Stimulated activated CD4-positive, alpha-beta T cell treated with anti-CD3 and anti-CD28 coated beads, Interleukin-15, amount 100 ng/mL, for 1 hour (primary cell): ENCODE measurements around the gene TBL3.
"Not testable (repeated sequence)": the region's sequence is repeated elsewhere in the genome, so short reads cannot be mapped to it uniquely, and the experiment has no call there.

Experiments
- DNase-seq, 2 donors: peaks; one replicate each; pipeline ENCODE4 v3.0.0-alpha.2; 2020; ENCODE audit warnings: low read depth in 1 of 2, low spot score in 1 of 2

Gene TBL3

GRCh38 chr16:1942810-1943726 is 28.8 kb upstream of the TBL3 start, which contains the start of gene MSRB1:
MSRB1 (minus strand) TSS chr16:1943199; CDS start chr16:1943156, 43 bp downstream.
- peak; percentile 98 for DNase-seq

- no peak for DNase-seq
Observed at GRCh38 chr16:1944612-1945199, 27.1 kb upstream of the TBL3 start.

DNA sequence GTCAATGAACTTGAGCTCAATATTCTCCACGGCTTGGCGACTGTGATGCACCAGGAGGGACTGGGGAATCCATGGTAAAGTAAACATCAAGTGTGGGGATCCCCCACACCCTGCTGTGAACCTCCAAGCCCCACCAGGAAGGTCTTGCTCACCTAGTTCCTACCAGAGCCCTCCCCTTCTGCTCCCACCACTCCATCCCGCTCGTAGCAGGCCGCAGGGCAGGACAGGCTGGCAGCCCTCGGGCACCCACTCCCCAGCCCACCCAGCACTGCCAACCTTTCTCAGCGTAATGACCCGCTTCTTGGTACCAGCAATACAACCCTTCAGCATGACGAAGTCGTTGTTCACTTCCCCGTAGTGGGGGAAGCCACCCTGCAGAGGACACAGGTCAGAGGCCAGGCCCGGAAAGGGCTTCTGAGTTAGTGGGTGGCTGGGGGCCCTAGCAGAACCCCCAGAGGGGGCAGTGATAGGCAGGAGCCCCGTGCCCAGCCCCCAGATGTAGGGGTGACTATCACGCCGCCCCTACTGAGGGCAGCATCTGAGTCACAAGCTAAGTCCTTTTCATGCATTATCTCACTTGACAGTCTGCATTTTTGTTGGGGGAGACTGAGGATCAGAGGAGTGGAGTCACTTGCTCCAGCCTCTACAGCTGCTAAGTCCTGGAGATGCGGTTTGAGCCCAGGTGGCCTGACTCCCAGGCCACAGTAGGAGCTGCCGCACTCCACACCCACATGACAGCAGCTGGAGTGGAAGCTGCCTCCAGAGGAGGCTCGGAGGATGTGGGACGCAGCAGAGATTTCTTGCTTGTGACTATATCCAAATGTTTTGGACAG is 26.1 kb upstream of the TBL3 start:
- no peak for DNase-seq

DNA sequence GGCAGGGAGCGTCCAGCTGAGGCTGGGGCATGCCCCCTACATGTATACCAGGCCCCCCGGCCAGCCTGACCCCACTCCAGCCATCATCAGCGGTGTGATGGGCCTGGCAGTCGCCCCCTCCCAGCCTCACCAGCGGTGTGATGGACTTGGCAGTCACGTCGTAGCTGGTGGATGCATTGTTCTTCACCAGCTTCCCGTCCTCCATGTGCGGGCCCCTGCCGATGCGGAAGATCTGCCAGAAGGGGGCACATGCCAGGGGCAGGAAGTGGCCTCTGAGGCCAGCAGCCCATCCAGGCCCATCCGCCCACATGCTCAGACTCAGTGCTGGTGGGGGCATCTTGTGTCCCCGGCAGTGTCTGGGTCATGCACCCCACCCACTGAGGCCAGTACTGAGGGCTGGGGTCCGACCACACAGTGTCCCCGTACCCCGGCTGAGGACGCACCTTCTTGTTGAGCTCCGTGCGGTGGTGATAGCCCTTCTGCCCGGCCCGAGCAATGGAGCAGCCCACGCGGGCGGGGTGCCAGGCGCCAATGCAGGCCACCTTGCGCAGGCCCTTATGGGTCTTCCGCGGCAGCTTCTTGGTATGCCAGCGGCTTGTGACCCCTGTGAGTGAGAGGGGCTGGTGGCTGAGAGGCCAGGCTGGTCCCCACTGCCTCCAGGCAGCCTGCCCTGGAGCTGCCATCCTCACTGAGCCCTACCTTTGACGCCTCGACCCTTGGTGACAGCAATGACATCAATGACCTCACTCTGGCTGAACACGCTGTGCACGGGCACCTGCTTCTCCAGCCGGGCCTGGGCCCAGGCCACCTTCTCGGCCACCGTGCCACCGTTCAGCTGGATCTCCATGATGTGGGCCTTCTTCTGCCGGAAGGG is 25.1 kb upstream of the TBL3 start:
- DNase-seq, result no peak

DNA sequence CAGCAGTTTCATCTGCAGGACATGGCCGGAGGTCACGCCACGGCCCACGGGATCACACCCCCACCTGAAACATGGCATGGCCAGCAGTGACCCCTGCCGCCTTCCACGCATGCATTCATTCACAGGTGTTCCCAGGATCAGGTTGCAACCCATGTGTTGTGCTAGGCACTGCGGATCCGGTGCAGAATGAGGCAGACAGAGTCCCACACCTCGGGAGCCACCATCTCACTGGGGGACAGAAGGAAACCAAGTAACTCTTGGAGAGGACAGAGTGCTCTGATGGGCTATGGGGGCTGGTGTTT is 24.5 kb upstream of the TBL3 start:
- DNase-seq, result no peak

GRCh38 chr16:1949507-1949906 is 22.3 kb upstream of the TBL3 start:
- DNase-seq, result no peak

GRCh38 chr16:1950047-1950446 is 21.8 kb upstream of the TBL3 start:
- no peak for DNase-seq

DNA sequence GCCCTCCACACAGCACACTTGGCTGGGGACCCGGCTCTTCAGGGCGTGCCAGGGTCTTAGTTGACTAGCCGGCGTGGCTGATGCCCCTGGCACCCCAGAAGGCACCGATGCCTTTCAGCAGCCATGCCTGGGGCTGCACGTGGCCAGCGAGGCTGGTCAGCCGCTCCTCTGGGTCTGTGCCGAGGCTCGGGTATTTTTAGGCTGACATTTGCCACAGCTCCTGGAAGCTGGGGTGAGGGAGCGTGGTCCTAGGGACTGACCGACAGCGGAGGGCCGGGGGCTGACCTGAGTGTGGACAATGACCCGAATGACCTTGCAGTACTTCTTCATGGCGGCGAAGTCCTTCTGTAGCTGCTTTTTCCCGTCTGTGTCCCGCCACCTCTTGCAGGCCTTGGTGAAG is 21.3 kb upstream of the TBL3 start:
- no peak for DNase-seq

GRCh38 chr16:1953734-1954133 is 18.1 kb upstream of the TBL3 start:
- DNase-seq, result no peak

- not testable (repeated sequence) for DNase-seq
Observed at GRCh38 chr16:1957434-1958142, 14.3 kb upstream of the TBL3 start.

GRCh38 chr16:1958143-1958491 is 13.7 kb upstream of the TBL3 start:
- not testable (repeated sequence) for DNase-seq

- DNase-seq, result no peak
Observed at GRCh38 chr16:1958715-1959268, 13.1 kb upstream of the TBL3 start.

DNA sequence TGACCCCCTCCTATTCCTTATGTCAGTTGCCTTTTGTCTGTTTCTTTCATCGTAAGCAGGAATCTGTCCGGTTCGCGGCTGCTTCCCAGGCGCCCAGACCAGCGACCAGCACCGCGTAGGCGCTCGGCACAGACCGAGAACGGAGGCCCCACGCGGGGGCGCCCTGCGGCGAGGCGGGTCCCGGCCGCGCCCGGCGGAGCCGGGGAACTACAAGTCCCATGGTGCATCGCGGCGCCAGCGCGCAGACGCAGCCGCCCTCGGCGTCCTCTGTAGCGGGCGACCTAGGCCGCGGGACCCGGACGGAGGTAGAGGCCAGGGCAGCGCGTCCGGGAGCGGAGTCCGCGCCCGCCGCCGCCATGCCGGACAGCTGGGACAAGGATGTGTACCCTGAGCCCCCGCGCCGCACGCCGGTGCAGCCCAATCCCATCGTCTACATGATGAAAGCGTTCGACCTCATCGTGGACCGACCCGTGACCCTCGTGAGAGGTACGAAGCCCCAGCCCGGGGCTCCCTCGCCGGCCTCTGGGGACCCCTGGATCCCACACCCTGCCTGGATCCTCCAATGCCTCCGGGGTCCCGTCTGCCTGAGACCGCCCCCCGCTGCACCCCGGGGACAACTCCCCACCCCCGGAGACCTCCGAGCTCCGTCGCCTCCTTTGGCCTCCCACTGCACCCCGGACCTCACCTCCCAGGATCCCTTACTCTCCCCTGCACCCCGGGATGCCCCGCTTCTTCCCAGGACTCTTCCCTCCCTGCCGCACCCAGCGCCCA is 12.4 kb upstream of the TBL3 start, which contains the start of gene NDUFB10:
Gene NDUFB10, plus strand, starts transcription at position 270 of the 771 bp plus-strand sequence. Its CDS starts 87 bp downstream, at position 357.
- DNase-seq, result peak; percentile 86 to 93

GRCh38 chr16:1960665-1961630 is 10.9 kb upstream of the TBL3 start:
- no peak for DNase-seq

- DNase-seq, result no peak
Observed at GRCh38 chr16:1961651-1962067, 10.2 kb upstream of the TBL3 start.

- DNase-seq, result not testable (repeated sequence)
Observed at GRCh38 chr16:1962161-1963153, 9.4 kb upstream of the TBL3 start.
